Measurements from ENCODE around the gene MDH2.
"Not testable (repeated sequence)": the region's sequence is repeated elsewhere in the genome, so short reads cannot be mapped to it uniquely, and the experiment has no call there.

Gene MDH2

GRCh38 chr7:76049295-76049694 is 1.4 kb downstream of the MDH2 start:
- Histone ChIP-seq H3K23ac (ENCODE audit: low read length) (no peak overlapping the region), H2AK5ac (ENCODE audit: low read length) (no peak overlapping the region), H3K79me1 (ENCODE audit: low read length) (peaks cover 26% of the 10 kb centered on the region), H2BK5ac (ENCODE audit: low read length) (no peak overlapping the region), H4K5ac (ENCODE audit: low read length) (no peak overlapping the region), H3K18ac (ENCODE audit: low read length) (no peak overlapping the region), H3K27me3 (ENCODE audit: insufficient read depth, low read length, poor library complexity) (no peaks in the 10 kb centered on the region), H4K8ac (ENCODE audit: low read depth, low read length) (no peak overlapping the region), H3K9ac (ENCODE audit: low read length) (peak overlapping the region; percentile 98), H3K27ac (ENCODE audit: low read depth, low read length) (no peak overlapping the region), H3K4me2 (ENCODE audit: low read length) (peak overlapping the region; percentile 82), H2BK120ac (ENCODE audit: low read depth, low read length) (no peak overlapping the region), H3K4me3 (ENCODE audit: low read length) (no peak overlapping the region), H3K56ac (ENCODE audit: low read length) (no peak overlapping the region), H3K4me1 (ENCODE audit: control insufficient read depth, low read depth, low read length) (peaks cover 1% of the 10 kb centered on the region), H2BK15ac (replicated peaks; ENCODE audit: low read depth) (no peak overlapping the region), H3K36me3 (ENCODE audit: control insufficient read depth, insufficient read depth, low read length) (no peaks in the 10 kb centered on the region), H3K79me2 (ENCODE audit: control insufficient read depth, insufficient read depth, low read length) (peaks cover 53% of the 10 kb centered on the region), H3K4ac (ENCODE audit: low read depth, low read length) (no peak overlapping the region)
- DNase-seq = peak; percentile 22
- no CpG with 5 or more reads among the region's 6 CpGs for WGBS (ENCODE audit: extremely low coverage, insufficient coverage, low lambda C conversion rate)

DNA sequence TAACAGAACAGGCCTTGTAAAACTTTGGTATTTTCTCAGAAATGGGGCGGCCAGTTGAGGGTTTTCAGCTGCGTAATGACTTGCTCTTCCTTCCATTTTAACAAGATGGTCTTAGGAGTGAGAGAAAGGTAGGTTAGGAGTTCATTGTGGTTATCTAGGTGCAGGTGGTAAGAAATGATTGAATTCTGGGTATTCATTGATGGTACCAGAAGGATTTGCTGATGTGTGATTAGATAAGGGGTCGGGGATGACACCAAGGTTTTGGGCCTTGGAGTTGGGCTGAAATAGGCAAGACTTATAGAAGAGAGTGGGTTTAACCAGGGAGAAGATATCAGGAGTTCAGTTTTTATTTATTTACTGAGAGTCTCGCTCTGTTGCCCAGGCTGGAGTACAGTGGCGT is 2.6 kb downstream of the MDH2 start:
- Histone ChIP-seq H3K4me1 (ENCODE audit: control insufficient read depth, low read depth, low read length) (peaks cover 1% of the 10 kb centered on the region), H3K18ac (ENCODE audit: low read length) (no peak overlapping the region), H4K5ac (ENCODE audit: low read length) (no peak overlapping the region), H2AK5ac (ENCODE audit: low read length) (no peak overlapping the region), H3K4me3 (ENCODE audit: low read length) (no peak overlapping the region), H4K8ac (ENCODE audit: low read depth, low read length) (no peak overlapping the region), H3K79me2 (ENCODE audit: control insufficient read depth, insufficient read depth, low read length) (peaks cover 58% of the 10 kb centered on the region), H3K27me3 (ENCODE audit: insufficient read depth, low read length, poor library complexity) (no peaks in the 10 kb centered on the region), H2BK5ac (ENCODE audit: low read length) (no peak overlapping the region), H2BK15ac (replicated peaks; ENCODE audit: low read depth) (no peak overlapping the region), H3K23ac (ENCODE audit: low read length) (no peak overlapping the region), H3K56ac (ENCODE audit: low read length) (no peak overlapping the region), H3K79me1 (ENCODE audit: low read length) (peaks cover 24% of the 10 kb centered on the region), H2BK120ac (ENCODE audit: low read depth, low read length) (no peak overlapping the region), H3K4me2 (ENCODE audit: low read length) (no peak overlapping the region), H3K36me3 (ENCODE audit: control insufficient read depth, insufficient read depth, low read length) (no peaks in the 10 kb centered on the region), H3K9ac (ENCODE audit: low read length) (no peak overlapping the region), H3K27ac (ENCODE audit: low read depth, low read length) (no peak overlapping the region), H3K4ac (ENCODE audit: low read depth, low read length) (no peak overlapping the region)
- WGBS (ENCODE audit: extremely low coverage, insufficient coverage, low lambda C conversion rate) = no CpG with 5 or more reads among the region's 5 CpGs
- no peak for DNase-seq

- no peak overlapping the region for H2AK5ac ChIP-seq (ENCODE audit: low read length)
- no peak overlapping the region for H3K27ac ChIP-seq (ENCODE audit: low read depth, low read length)
- no peak overlapping the region for H3K4me3 ChIP-seq (ENCODE audit: low read length)
- H3K18ac ChIP-seq (ENCODE audit: low read length) = no peak overlapping the region
- no peak overlapping the region for H3K9ac ChIP-seq (ENCODE audit: low read length)
- peaks cover 1% of the 10 kb centered on the region for H3K4me1 ChIP-seq (ENCODE audit: control insufficient read depth, low read depth, low read length)
- H4K5ac ChIP-seq (ENCODE audit: low read length) = no peak overlapping the region
- no peak overlapping the region for H3K23ac ChIP-seq (ENCODE audit: low read length)
- WGBS (ENCODE audit: extremely low coverage, insufficient coverage, low lambda C conversion rate) = no CpG with 5 or more reads among the region's 4 CpGs
- H2BK15ac ChIP-seq (replicated peaks; ENCODE audit: low read depth) = no peak overlapping the region
- H3K36me3 ChIP-seq (ENCODE audit: control insufficient read depth, insufficient read depth, low read length) = no peaks in the 10 kb centered on the region
- H3K79me1 ChIP-seq (ENCODE audit: low read length) = peaks cover 21% of the 10 kb centered on the region
- no peak overlapping the region for H4K8ac ChIP-seq (ENCODE audit: low read depth, low read length)
- no peak overlapping the region for H2BK120ac ChIP-seq (ENCODE audit: low read depth, low read length)
- no peak overlapping the region for H3K4me2 ChIP-seq (ENCODE audit: low read length)
- H3K27me3 ChIP-seq (ENCODE audit: insufficient read depth, low read length, poor library complexity) = no peaks in the 10 kb centered on the region
- H3K79me2 ChIP-seq (ENCODE audit: control insufficient read depth, insufficient read depth, low read length) = peaks cover 58% of the 10 kb centered on the region
- no peak overlapping the region for H2BK5ac ChIP-seq (ENCODE audit: low read length)
- DNase-seq = no peak
- H3K56ac ChIP-seq (ENCODE audit: low read length) = no peak overlapping the region
- H3K4ac ChIP-seq (ENCODE audit: low read depth, low read length) = no peak overlapping the region
These were observed 3.9 kb downstream of the MDH2 start for GRCh38 chr7:76051840-76052239.

DNA sequence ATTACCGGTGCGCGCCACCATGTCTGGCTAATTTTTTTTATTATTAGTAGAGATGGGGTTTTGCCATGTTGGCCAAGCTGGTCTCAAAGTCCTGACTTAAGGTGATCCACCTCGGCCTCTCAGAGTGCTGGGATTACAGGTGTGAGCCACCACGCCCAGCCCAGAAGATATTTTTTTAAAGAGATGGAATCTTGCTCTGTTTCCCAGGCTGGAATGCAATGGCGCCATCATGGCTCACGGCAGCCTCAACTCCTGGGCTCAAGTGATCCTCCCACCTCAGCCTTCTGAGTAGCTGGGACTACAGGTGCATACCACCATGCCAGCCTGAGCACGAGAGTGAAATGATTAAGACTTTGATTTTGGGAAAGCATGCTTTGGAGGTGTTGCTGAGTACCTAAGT is 4.8 kb downstream of the MDH2 start:
- H3K9ac ChIP-seq (ENCODE audit: low read length); H3K27ac ChIP-seq (ENCODE audit: low read depth, low read length); H2AK5ac ChIP-seq (ENCODE audit: low read length); H2BK120ac ChIP-seq (ENCODE audit: low read depth, low read length); H2BK15ac ChIP-seq (replicated peaks; ENCODE audit: low read depth); H4K8ac ChIP-seq (ENCODE audit: low read depth, low read length); H3K36me3 ChIP-seq (ENCODE audit: control insufficient read depth, insufficient read depth, low read length); H3K18ac ChIP-seq (ENCODE audit: low read length); H3K4ac ChIP-seq (ENCODE audit: low read depth, low read length); H3K4me3 ChIP-seq (ENCODE audit: low read length); H3K27me3 ChIP-seq (ENCODE audit: insufficient read depth, low read length, poor library complexity); H3K4me2 ChIP-seq (ENCODE audit: low read length); DNase-seq; H3K4me1 ChIP-seq (ENCODE audit: control insufficient read depth, low read depth, low read length); H3K56ac ChIP-seq (ENCODE audit: low read length); H3K23ac ChIP-seq (ENCODE audit: low read length); H4K5ac ChIP-seq (ENCODE audit: low read length); H2BK5ac ChIP-seq (ENCODE audit: low read length): not testable (repeated sequence)
- WGBS (ENCODE audit: extremely low coverage, insufficient coverage, low lambda C conversion rate) = no CpG with 5 or more reads among the region's 8 CpGs
- Histone ChIP-seq H3K79me2 (ENCODE audit: control insufficient read depth, insufficient read depth, low read length) (peaks cover 52% of the 10 kb centered on the region), H3K79me1 (ENCODE audit: low read length) (peaks cover 17% of the 10 kb centered on the region)

DNA sequence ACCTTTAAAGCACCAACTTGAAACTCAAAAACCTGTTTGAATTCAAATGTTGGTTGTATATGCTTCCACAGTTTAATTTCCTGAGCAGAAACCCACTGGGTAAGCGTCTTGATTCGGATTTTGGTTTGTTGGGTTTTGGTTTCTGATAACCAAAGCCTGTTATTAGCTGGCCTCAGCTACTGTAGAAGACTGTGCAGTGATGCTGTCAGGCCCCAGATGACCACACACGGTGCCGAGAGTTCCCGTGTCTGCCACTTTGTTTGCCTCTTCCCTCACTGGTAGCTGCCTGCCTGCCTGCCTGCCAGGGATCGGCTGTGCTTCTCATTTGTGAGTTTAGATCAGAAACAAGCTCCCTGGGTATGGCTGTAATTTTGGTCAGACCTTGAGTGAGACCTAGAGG is 5.6 kb downstream of the MDH2 start:
- H3K4me2 ChIP-seq (ENCODE audit: low read length) = no peak overlapping the region
- no peak overlapping the region for H2BK5ac ChIP-seq (ENCODE audit: low read length)
- H4K5ac ChIP-seq (ENCODE audit: low read length) = no peak overlapping the region
- H3K4me3 ChIP-seq (ENCODE audit: low read length) = no peak overlapping the region
- H2BK120ac ChIP-seq (ENCODE audit: low read depth, low read length) = no peak overlapping the region
- no peak overlapping the region for H2BK15ac ChIP-seq (replicated peaks; ENCODE audit: low read depth)
- no peak overlapping the region for H3K27ac ChIP-seq (ENCODE audit: low read depth, low read length)
- no peak overlapping the region for H3K23ac ChIP-seq (ENCODE audit: low read length)
- H3K79me2 ChIP-seq (ENCODE audit: control insufficient read depth, insufficient read depth, low read length) = peaks cover 47% of the 10 kb centered on the region
- H3K36me3 ChIP-seq (ENCODE audit: control insufficient read depth, insufficient read depth, low read length) = peaks cover 2% of the 10 kb centered on the region
- no peak overlapping the region for H3K4ac ChIP-seq (ENCODE audit: low read depth, low read length)
- peaks cover 14% of the 10 kb centered on the region for H3K79me1 ChIP-seq (ENCODE audit: low read length)
- no CpG with 5 or more reads among the region's 6 CpGs for WGBS (ENCODE audit: extremely low coverage, insufficient coverage, low lambda C conversion rate)
- H3K9ac ChIP-seq (ENCODE audit: low read length) = no peak overlapping the region
- no peak overlapping the region for H4K8ac ChIP-seq (ENCODE audit: low read depth, low read length)
- no peak for DNase-seq
- H3K56ac ChIP-seq (ENCODE audit: low read length) = no peak overlapping the region
- no peak overlapping the region for H2AK5ac ChIP-seq (ENCODE audit: low read length)
- no peak overlapping the region for H3K18ac ChIP-seq (ENCODE audit: low read length)
- no peaks in the 10 kb centered on the region for H3K27me3 ChIP-seq (ENCODE audit: insufficient read depth, low read length, poor library complexity)
- H3K4me1 ChIP-seq (ENCODE audit: control insufficient read depth, low read depth, low read length) = peaks cover 1% of the 10 kb centered on the region
